ENCODE data around the gene C2orf76. TPM values are rescaled to one million over a fixed set of nuclear protein-coding genes. Genes with fewer than 3 reads are reported as not detected.
"Not testable (repeated sequence)": the region's sequence is repeated elsewhere in the genome, so short reads cannot be mapped to it uniquely, and the experiment has no call there.

Gene C2orf76
- total RNA-seq, 1 donor = 8.6 TPM

- DNase-seq (ENCODE audit: low read depth) = no peak
- no peak for TF ChIP-seq CTCF (IDR thresholded peaks at IDR 0.05; ENCODE audit: insufficient read depth, low read depth, low read length)
- H3K4me3 ChIP-seq (ENCODE audit: low read depth, low read length) = no peak overlapping the region
Observed at GRCh38 chr2:119279666-119280065, 87.0 kb downstream of the C2orf76 start.

- TF ChIP-seq CTCF (IDR thresholded peaks at IDR 0.05; ENCODE audit: insufficient read depth, low read depth, low read length) = no peak
- no peak for DNase-seq (ENCODE audit: low read depth)
- H3K4me3 ChIP-seq (ENCODE audit: low read depth, low read length) = no peak overlapping the region
Observed at GRCh38 chr2:119278946-119279345, 87.7 kb downstream of the C2orf76 start.

- not testable (repeated sequence) for DNase-seq (ENCODE audit: low read depth); H3K4me3 ChIP-seq (ENCODE audit: low read depth, low read length)
Observed at GRCh38 chr2:119278385-119278784, 88.2 kb downstream of the C2orf76 start.

- no peak overlapping the region for H3K4me3 ChIP-seq (ENCODE audit: low read depth, low read length)
- no peak for DNase-seq (ENCODE audit: low read depth)
- no peak for TF ChIP-seq CTCF (IDR thresholded peaks at IDR 0.05; ENCODE audit: insufficient read depth, low read depth, low read length)
Observed at GRCh38 chr2:119276864-119277263, 89.8 kb downstream of the C2orf76 start.

GRCh38 chr2:119267604-119268003 is 99.0 kb downstream of the C2orf76 start:
- no peak for TF ChIP-seq CTCF (IDR thresholded peaks at IDR 0.05; ENCODE audit: insufficient read depth, low read depth, low read length)
- DNase-seq (ENCODE audit: low read depth) = no peak
- H3K4me3 ChIP-seq (ENCODE audit: low read depth, low read length) = no peak overlapping the region

GRCh38 chr2:119266091-119266589 is 100.5 kb downstream of the C2orf76 start:
- no peak for TF ChIP-seq CTCF (IDR thresholded peaks at IDR 0.05; ENCODE audit: insufficient read depth, low read depth, low read length)
- H3K4me3 ChIP-seq (ENCODE audit: low read depth, low read length) = no peak overlapping the region
- DNase-seq (ENCODE audit: low read depth) = no peak

- no peak for DNase-seq (ENCODE audit: low read depth)
Observed at GRCh38 chr2:119265693-119266066, 101.0 kb downstream of the C2orf76 start.

More at GRCh38 chr2:119265693-119266066, 101.0 kb downstream of the C2orf76 start:
- no peak for TF ChIP-seq CTCF (IDR thresholded peaks at IDR 0.05; ENCODE audit: insufficient read depth, low read depth, low read length)
- H3K4me3 ChIP-seq (ENCODE audit: low read depth, low read length) = no peak overlapping the region
